MM.1S (cell line): ENCODE data around the gene NR1I2.

ENCODE experiments used
- DNase-seq: peaks from one replicate; pipeline ENCODE4 v3.0.0-alpha.2; 2015
- H2AFZ ChIP-seq: fragments of 300-600 bp; sonication (generic); 2 replicates; pipeline ENCODE4 v1.6.0; 2016; ENCODE audit warnings: antibody characterized with exemption, low read length
- H3F3A ChIP-seq: fragments of 300-600 bp; sonication (generic); 2 replicates; pipeline ENCODE4 v1.6.1; 2016; ENCODE audit warnings: mild to moderate bottlenecking, antibody characterized with exemption, low read length, moderate library complexity, mixed read lengths; ENCODE audit not compliant: insufficient read depth
- H3K27ac ChIP-seq: fragments of 300-600 bp; sonication (generic); 2 replicates; pipeline ENCODE4 v1.5.1; 2016; ENCODE audit warnings: mild to moderate bottlenecking, low read length
- H3K27me3 ChIP-seq: fragments of 300-600 bp; sonication (generic); replicated peaks from 2 replicates; pipeline ENCODE4 v1.6.0; 2016; ENCODE audit warnings: low read length; ENCODE audit not compliant: insufficient read depth
- H3K36me3 ChIP-seq: fragments of 300-600 bp; sonication (generic); replicated peaks from 2 replicates; pipeline ENCODE4 v1.6.1; 2016; ENCODE audit warnings: mild to moderate bottlenecking, low read length, mixed read lengths; ENCODE audit not compliant: insufficient read depth
- H3K4me1 ChIP-seq: fragments of 300-600 bp; sonication (generic); 2 replicates; pipeline ENCODE4 v1.6.1; 2016; ENCODE audit warnings: low read length, mixed read lengths
- H3K4me2 ChIP-seq: fragments of 300-600 bp; sonication (generic); 2 replicates; pipeline ENCODE4 v1.6.0; 2016; ENCODE audit warnings: low read depth, low read length
- H3K4me3 ChIP-seq: fragments of 300-600 bp; sonication (generic); 2 replicates; pipeline ENCODE4 v1.5.1; 2016; ENCODE audit warnings: low read length, mixed read lengths
- H3K79me2 ChIP-seq: fragments of 300-600 bp; sonication (generic); 2 replicates; pipeline ENCODE4 v1.6.1; 2016; ENCODE audit warnings: mixed run types, low read length, mixed read lengths
- H3K9ac ChIP-seq: fragments of 300-600 bp; sonication (generic); 2 replicates; pipeline ENCODE4 v1.6.1; 2016; ENCODE audit warnings: low read length, mixed read lengths
- H3K9me2 ChIP-seq: fragments of 300-600 bp; sonication (generic); replicated peaks from 2 replicates; pipeline ENCODE4 v1.6.1; 2016; ENCODE audit warnings: mild to moderate bottlenecking, low read length, mixed read lengths; ENCODE audit not compliant: insufficient read depth
- H3K9me3 ChIP-seq: fragments of 300-600 bp; sonication (generic); replicated peaks from 2 replicates; pipeline ENCODE4 v1.6.1; 2016; ENCODE audit warnings: mild to moderate bottlenecking, low read length, mixed read lengths; ENCODE audit not compliant: insufficient read depth
- H4K20me1 ChIP-seq: fragments of 300-600 bp; sonication (generic); 2 replicates; pipeline ENCODE4 v1.6.1; 2016; ENCODE audit warnings: mild to moderate bottlenecking, low read length, moderate library complexity, mixed read lengths; ENCODE audit not compliant: insufficient read depth
- CTCF ChIP-seq: fragments of 300-600 bp; sonication (generic); IDR thresholded peaks from 2 replicates; pipeline ENCODE4 v1.5.1; 2016; ENCODE audit warnings: antibody characterized with exemption, low read length, mixed read lengths
- EZH2 ChIP-seq: fragments of 300-600 bp; sonication (generic); optimal IDR thresholded peaks from 2 replicates; pipeline ENCODE3; 2017; ENCODE audit warnings: low read depth, mild to moderate bottlenecking, antibody characterized with exemption, low read length, mixed read lengths
- EZH2phosphoT487 ChIP-seq: fragments of 300-600 bp; sonication (generic); IDR thresholded peaks from 2 replicates; pipeline ENCODE4 v1.6.1; 2018; ENCODE audit warnings: antibody characterized with exemption, low read length

The NR1I2 gene

GRCh38 chr3:119765239-119765638 lies 16.7 kb upstream of the NR1I2 start:
- Histone ChIP-seq H2AFZ (no peak overlapping the region), H3K4me3 (no peak overlapping the region), H3K4me1 (peaks cover 5% of the 10 kb centered on the region; the same call in 1 of the 2 replicates), H3F3A (no peaks in the 10 kb centered on the region), H3K9me3 (no peaks in the 10 kb centered on the region), H3K27ac (no peak overlapping the region), H3K79me2 (no peaks in the 10 kb centered on the region), H3K9me2 (no peaks in the 10 kb centered on the region), H3K4me2 (no peak overlapping the region), H3K27me3 (no peaks in the 10 kb centered on the region), H3K9ac (no peak overlapping the region), H4K20me1 (no peaks in the 10 kb centered on the region), H3K36me3 (no peaks in the 10 kb centered on the region)
- no peak for DNase-seq
- TF ChIP-seq EZH2phosphoT487 (no peak), CTCF (no peak), EZH2 (no peak)

GRCh38 chr3:119767936-119768601 lies 13.8 kb upstream of the NR1I2 start:
- no peak overlapping the region for H3K27ac ChIP-seq
- H3K79me2 ChIP-seq = no peaks in the 10 kb centered on the region
- no peak overlapping the region for H3K4me3 ChIP-seq
- no peak overlapping the region for H3K9ac ChIP-seq
- no peaks in the 10 kb centered on the region for H3K36me3 ChIP-seq
- no peak overlapping the region for H2AFZ ChIP-seq
- no peak overlapping the region for H3K4me2 ChIP-seq
- no peaks in the 10 kb centered on the region for H3K27me3 ChIP-seq
- H3F3A ChIP-seq = no peaks in the 10 kb centered on the region
- H3K4me1 ChIP-seq = no peaks in the 10 kb centered on the region
- H3K9me2 ChIP-seq = no peaks in the 10 kb centered on the region
- no peak for DNase-seq
- TF ChIP-seq EZH2phosphoT487 = no peak
- TF ChIP-seq EZH2 = no peak
- no peak for TF ChIP-seq CTCF
- H4K20me1 ChIP-seq = no peaks in the 10 kb centered on the region
- H3K9me3 ChIP-seq = no peaks in the 10 kb centered on the region

- TF ChIP-seq CTCF (no peak), EZH2 (no peak), EZH2phosphoT487 (no peak)
- Histone ChIP-seq H3F3A (no peaks in the 10 kb centered on the region), H3K4me3 (no peak overlapping the region), H4K20me1 (no peaks in the 10 kb centered on the region), H3K27ac (no peak overlapping the region), H3K9me3 (no peaks in the 10 kb centered on the region), H3K36me3 (no peaks in the 10 kb centered on the region), H2AFZ (no peak overlapping the region), H3K27me3 (no peaks in the 10 kb centered on the region), H3K4me1 (no peaks in the 10 kb centered on the region), H3K79me2 (no peaks in the 10 kb centered on the region), H3K4me2 (no peak overlapping the region), H3K9ac (no peak overlapping the region), H3K9me2 (no peaks in the 10 kb centered on the region)
- DNase-seq = no peak
These were observed 13.1 kb upstream of the NR1I2 start for GRCh38 chr3:119768668-119769393.
